Measurements from ENCODE around the gene GAD1.

The GAD1 gene

GRCh38 chr2:170896622-170897021 is 79.9 kb downstream of the GAD1 start:
- no peak for DNase-seq

DNA sequence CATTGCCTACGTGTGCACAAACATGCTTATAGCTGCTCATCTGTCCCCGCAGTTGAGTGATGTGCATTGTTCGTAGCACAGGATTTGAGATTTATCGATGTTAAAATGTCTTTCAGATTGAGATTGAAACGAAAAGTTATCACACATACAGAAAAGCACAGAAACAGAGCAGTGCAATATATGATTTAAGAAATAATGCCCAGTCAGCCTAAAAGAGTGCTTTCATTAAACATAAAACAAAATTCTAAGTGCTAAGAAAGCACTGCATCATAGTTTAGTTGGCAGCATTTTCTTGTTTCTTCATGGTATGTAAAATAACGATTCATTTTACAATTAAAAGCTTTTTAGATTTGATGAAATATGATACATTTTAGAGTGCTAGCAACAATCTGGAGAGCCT is 80.4 kb downstream of the GAD1 start:
- DNase-seq = no peak

GRCh38 chr2:170905864-170906263 is 89.2 kb downstream of the GAD1 start:
- no peak for DNase-seq
